IPS-18c (cell line): ENCODE results near the gene RAB27B.
"Not testable (repeated sequence)": the region's sequence is repeated elsewhere in the genome, so short reads cannot be mapped to it uniquely, and the experiment has no call there.

Experiments used
- H3K4me3 ChIP-seq: 2 replicates; pipeline ENCODE4 v1.7.0; 2013; ENCODE audit warnings: low read depth, mild to moderate bottlenecking, low read length, moderate library complexity; ENCODE audit not compliant: insufficient read depth
- H3K9me3 ChIP-seq: one replicate; pipeline ENCODE4 v1.6.1; 2013; ENCODE audit warnings: mild to moderate bottlenecking, low read length, moderate library complexity; ENCODE audit not compliant: control insufficient read depth, insufficient read depth

The RAB27B gene

GRCh38 chr18:54849683-54850082 lies 21.4 kb downstream of the RAB27B start:
- no peaks in the 10 kb centered on the region for H3K9me3 ChIP-seq
- H3K4me3 ChIP-seq, result no peak overlapping the region

DNA sequence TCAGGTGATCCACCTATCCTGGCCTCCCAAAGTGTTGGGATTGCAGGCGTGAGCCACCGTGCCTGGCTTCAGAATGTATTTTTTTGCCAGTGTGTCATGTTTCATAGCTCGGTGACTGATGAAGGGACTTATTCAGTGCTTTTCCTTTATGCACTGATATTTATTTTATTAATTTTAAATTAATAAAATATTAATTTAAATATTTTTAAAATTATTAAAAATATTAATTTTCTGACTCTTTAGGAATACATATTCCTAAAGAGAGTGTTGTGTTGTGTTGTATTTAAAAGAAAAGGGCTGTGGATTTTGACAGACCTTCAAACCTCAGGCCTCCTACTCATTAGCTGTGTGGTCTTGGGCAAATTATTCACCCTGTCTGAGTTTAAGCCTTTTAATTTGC lies 22.3 kb downstream of the RAB27B start:
- H3K9me3 ChIP-seq, result no peaks in the 10 kb centered on the region

DNA sequence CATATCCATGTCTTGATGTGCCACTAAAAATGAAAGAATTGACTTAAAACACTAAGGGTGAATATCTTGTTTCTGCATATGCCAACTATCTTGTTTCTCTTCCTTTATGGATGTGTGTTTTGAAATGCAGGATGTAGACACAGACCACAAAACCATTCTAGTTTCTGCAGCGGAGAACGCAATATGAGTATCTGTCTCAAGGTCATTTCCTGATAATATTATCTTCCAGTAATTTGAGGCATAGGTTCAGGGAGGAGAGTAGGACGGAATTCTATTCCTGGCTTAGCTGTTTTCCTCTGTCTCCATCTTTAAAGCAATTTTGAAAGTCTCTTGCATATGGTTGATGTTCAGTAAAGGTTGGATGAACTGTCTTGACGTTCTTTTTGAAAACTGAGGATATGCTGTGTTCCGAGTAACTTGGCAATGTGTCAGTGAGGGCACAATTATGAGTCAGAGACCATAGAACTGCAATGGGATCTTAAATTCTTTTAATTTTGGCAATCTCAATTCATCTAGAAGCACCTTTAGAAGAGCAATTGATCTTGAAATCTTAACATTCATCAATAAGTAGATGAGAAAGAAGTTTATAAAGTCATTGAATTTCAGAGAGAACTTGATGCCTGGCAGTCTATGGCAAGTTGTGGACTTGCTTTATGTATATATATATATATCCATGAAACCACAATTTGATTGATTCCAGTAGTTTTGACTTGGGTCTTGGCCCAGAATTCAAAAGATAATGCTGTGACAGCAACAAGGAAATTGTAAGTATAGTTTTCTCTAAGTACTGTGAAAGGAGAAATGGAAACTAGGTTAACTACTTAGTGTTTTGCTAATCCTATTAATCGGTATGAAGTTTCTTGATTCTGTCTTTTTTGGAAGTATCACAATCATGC lies 24.8 kb downstream of the RAB27B start:
- no peak overlapping the region for H3K4me3 ChIP-seq
- no peaks in the 10 kb centered on the region for H3K9me3 ChIP-seq

More for the DNA sequence above, 22.3 kb downstream of the RAB27B start:
- no peak overlapping the region for H3K4me3 ChIP-seq

DNA sequence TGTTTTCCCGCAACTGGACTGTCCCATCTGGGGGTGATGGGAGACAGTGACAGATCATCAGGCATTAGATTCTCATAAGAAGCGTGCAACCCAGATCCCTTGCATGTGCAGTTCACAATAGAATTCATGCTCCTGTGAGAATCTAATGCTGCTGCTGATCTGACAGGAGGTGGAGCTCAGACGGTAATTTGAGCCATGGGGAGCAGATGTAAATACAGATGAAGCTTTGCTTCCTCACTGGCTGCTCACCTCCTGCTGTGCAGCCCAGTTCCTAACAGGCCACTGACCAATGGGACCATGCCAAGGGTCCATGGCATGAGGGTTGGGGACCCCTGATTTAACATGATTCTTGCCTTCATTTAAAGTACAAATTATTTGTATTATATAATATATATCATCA lies 26.8 kb downstream of the RAB27B start:
- H3K9me3 ChIP-seq, H3K4me3 ChIP-seq: not testable (repeated sequence)

DNA sequence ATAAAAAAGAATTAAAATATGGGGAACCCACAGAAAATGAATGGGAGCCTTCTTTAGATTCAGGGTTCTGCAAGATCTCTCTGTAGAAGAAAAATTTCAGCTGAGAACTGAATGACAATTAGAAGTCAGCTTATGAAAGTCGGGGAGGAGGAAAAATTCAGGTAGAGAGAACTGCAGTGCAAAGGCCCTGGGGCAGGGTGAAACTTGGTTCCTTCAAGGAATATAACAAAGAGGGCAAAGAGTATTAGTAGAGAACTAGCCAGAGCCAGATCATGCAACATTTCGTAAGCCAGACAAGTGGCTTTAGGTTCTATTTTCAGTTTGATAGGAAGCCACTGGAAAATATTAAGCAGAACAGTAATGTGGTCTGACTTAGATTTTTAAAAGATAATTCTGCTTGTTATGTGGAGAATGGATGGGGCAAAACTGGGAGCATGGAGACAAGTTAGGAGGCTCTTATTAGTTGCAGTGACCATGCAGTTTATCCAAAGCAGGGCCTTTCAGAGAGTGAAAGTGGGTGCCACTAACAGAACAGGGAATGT lies 27.9 kb downstream of the RAB27B start:
- no peak overlapping the region for H3K4me3 ChIP-seq
- H3K9me3 ChIP-seq, result no peaks in the 10 kb centered on the region

DNA sequence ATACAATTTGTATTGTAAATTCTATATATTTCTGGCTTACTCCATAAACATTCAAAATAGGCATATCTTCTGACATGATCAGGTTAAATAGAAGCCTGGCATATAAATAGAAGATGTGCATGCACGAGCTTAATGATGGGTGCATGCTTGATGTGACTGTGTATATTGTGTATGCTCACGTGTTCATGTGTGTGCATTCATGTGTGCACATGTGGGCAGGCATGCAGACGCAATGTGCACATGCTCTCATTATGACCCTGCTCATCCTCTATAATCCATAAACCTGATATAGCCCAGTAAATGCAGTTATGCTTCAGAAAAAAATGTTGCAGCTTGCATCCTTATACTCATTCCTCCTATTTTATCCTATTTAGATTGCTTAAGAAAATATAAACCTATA lies 29.2 kb downstream of the RAB27B start:
- Histone ChIP-seq H3K9me3 (no peaks in the 10 kb centered on the region), H3K4me3 (no peak overlapping the region)

- Histone ChIP-seq H3K9me3 (no peaks in the 10 kb centered on the region), H3K4me3 (no peak overlapping the region)
Measured at GRCh38 chr18:54859667-54860421, 31.6 kb downstream of the RAB27B start.

- Histone ChIP-seq H3K9me3 (no peaks in the 10 kb centered on the region), H3K4me3 (no peak overlapping the region)
Measured at GRCh38 chr18:54860941-54861340, 32.7 kb downstream of the RAB27B start.

DNA sequence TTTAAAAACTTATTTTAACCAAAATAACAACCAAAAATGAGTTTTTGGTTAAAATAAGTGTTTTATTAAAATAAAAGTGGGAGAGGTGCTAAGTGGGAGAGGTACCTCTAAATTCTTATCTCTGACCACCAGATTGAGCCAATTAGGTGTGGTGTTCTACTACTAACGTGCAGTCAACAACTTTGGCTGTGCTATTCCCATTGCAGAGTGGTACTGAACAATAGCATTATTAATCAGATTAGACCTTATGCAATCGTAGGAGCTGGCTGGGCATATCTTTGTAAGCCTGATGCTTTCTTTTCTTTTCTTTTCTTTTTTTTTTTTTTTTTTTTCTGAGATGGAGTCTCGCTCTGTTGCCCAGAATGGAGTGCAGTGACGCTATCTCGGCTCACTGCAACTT lies 38.9 kb downstream of the RAB27B start:
- Histone ChIP-seq H3K9me3 (no peaks in the 10 kb centered on the region), H3K4me3 (no peak overlapping the region)

DNA sequence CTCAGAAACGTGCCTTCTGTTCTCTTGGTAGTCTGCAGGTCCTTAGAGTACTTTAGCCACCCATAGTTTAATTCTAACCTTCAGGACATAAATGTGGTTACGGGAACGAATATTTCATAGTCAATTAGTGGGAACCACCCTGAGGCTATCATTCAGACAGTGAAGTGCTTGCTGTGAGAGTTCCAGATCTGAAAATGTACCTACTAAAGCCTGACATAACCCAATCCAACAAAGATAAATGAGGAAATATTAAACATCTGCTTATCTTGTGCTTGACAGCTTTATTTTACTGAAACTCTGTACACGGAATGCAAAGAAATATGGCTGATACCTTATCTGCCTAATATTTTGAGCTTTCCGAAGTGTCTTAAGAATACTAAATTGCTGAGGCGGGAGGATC lies 43.0 kb downstream of the RAB27B start:
- no peak overlapping the region for H3K4me3 ChIP-seq

DNA sequence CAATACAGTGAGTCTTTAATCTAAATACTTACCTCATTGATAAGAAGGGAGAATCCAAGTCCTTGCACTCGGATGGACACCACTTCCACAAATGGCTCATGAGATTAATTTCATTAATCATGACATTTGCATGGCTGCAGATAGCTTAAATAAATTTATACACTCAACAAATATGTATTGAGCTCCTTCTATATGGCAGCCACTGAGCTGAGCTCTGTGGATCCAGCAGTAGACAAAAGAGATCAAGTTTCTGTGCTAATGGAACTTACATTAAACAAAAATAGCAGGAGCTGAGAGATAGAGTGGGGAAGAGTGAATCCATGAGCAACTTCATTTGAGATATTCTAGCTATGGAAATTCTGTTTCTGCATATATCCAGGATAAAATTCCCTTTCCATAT lies 44.4 kb downstream of the RAB27B start:
- no peaks in the 10 kb centered on the region for H3K9me3 ChIP-seq
- H3K4me3 ChIP-seq, result no peak overlapping the region

More for the DNA sequence above, 43.0 kb downstream of the RAB27B start:
- H3K9me3 ChIP-seq, result no peaks in the 10 kb centered on the region

- H3K4me3 ChIP-seq, result no peak overlapping the region
- H3K9me3 ChIP-seq, result no peaks in the 10 kb centered on the region
Measured at GRCh38 chr18:54873884-54874255, 45.6 kb downstream of the RAB27B start.

- Histone ChIP-seq H3K4me3 (no peak overlapping the region), H3K9me3 (no peaks in the 10 kb centered on the region)
Measured at GRCh38 chr18:54875063-54875462, 46.8 kb downstream of the RAB27B start.

GRCh38 chr18:54877076-54877475 lies 48.8 kb downstream of the RAB27B start:
- H3K4me3 ChIP-seq, result no peak overlapping the region

GRCh38 chr18:54878159-54878622 lies 49.9 kb downstream of the RAB27B start:
- H3K4me3 ChIP-seq, result no peak overlapping the region
- H3K9me3 ChIP-seq, result no peaks in the 10 kb centered on the region

More at GRCh38 chr18:54877076-54877475, 48.8 kb downstream of the RAB27B start:
- H3K9me3 ChIP-seq, result no peaks in the 10 kb centered on the region

- Histone ChIP-seq H3K4me3 (no peak overlapping the region), H3K9me3 (no peaks in the 10 kb centered on the region)
Measured at GRCh38 chr18:54878659-54879358, 50.5 kb downstream of the RAB27B start.

DNA sequence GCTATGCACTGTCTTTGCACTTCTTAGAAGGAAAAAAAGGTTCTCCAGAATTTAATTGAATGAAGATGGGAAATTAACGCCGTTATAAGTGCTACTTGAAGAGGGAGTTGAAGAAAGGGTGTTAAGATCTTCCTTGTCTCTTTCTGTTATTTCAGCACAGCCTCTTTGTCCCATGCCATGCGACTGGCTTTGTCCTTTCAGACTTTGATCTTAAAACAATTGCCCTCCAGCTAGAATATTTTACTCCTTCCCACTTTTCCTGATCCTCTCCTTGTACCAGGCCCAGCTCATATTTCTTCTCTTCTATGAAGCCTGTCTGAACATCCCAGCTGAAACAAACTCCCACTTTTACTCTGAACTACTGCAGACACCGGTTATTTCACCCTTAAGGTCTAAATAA lies 51.4 kb downstream of the RAB27B start:
- no peaks in the 10 kb centered on the region for H3K9me3 ChIP-seq

More for the DNA sequence above, 51.4 kb downstream of the RAB27B start:
- no peak overlapping the region for H3K4me3 ChIP-seq
